IPS DF 6.9 (cell line): ENCODE data around the gene LHX2.

Experiments
- DNase-seq: peaks from one replicate; pipeline ENCODE4 v3.0.0-alpha.2; 2013; ENCODE audit warnings: low read depth, low spot score
- H3K27ac ChIP-seq: one replicate; pipeline ENCODE4 v1.5.1; 2013; ENCODE audit warnings: low read length, control low read depth
- H3K27me3 ChIP-seq: 2 replicates; pipeline ENCODE4 v1.6.1; 2013; ENCODE audit warnings: mild to moderate bottlenecking, low read length; ENCODE audit not compliant: control insufficient read depth, insufficient read depth
- H3K36me3 ChIP-seq: 2 replicates; pipeline ENCODE4 v1.6.1; 2013; ENCODE audit warnings: low read length; ENCODE audit not compliant: control insufficient read depth, insufficient read depth
- H3K4me1 ChIP-seq: 2 replicates; pipeline ENCODE4 v1.6.1; 2013; ENCODE audit warnings: low read length; ENCODE audit not compliant: control insufficient read depth, insufficient read depth
- H3K4me3 ChIP-seq: 2 replicates; pipeline ENCODE4 v1.5.1; 2013; ENCODE audit warnings: mild to moderate bottlenecking, low read length
- H3K9me3 ChIP-seq: 2 replicates; pipeline ENCODE4 v1.6.1; 2013; ENCODE audit warnings: low read length, inconsistent platforms; ENCODE audit not compliant: control insufficient read depth, insufficient read depth
- WGBS: extraction: QIAGEN DNeasy Blood & Tissue Kit; methylation state at CpG from one replicate; pipeline ENCODE4 v1.1.7; 2013; ENCODE audit warnings: mixed read lengths, missing lambda C conversion rate; ENCODE audit not compliant: insufficient read length, insufficient coverage; 5-methylcytosine and 5-hydroxymethylcytosine counted together

The LHX2 gene

DNA sequence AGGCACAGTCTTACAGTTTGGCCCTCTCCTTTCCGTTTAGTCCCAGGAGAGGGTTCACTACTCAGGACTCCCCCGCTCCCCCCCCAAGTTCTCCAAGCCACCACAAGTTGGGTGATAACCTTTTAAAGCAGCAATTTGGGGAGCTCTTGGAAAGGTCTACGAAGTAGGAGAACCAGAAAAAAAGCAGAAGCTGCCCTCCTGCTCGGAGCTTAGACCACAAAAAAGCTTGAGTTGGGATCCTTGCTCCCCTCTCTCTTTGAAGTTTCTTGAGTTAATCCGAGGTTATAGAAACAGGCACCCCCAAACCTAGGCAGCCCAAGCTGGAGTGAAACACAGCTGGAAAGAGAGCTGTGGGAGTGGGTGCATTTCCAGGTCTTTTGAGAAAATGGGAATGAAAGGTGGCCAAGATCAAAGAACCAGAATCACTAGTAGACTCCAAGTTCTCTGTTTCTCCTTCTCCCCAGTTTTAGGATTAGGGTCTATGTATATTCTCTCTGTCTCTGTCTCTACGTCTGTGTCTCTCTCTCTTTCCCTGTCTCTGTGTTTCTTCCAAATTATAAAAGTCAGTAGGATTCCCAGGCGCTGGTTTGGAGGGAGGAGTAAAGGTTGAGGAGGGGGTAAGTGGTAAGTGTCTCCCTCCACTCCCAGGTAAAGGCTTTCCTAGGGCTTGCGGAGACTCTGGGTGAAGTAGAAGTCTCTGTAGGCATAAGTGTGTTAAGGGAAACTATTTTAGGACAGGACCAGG is 2.8 kb downstream of the LHX2 start:
- WGBS, result no CpG with 5 or more reads among the region's 8 CpGs
- Histone ChIP-seq H3K9me3 (no peaks in the 10 kb centered on the region), H3K36me3 (no peaks in the 10 kb centered on the region), H3K27me3 (peaks cover 80% of the 10 kb centered on the region), H3K4me3 (no peak overlapping the region), H3K27ac (no peak overlapping the region), H3K4me1 (peaks cover 5% of the 10 kb centered on the region)
- DNase-seq, result no peak

DNA sequence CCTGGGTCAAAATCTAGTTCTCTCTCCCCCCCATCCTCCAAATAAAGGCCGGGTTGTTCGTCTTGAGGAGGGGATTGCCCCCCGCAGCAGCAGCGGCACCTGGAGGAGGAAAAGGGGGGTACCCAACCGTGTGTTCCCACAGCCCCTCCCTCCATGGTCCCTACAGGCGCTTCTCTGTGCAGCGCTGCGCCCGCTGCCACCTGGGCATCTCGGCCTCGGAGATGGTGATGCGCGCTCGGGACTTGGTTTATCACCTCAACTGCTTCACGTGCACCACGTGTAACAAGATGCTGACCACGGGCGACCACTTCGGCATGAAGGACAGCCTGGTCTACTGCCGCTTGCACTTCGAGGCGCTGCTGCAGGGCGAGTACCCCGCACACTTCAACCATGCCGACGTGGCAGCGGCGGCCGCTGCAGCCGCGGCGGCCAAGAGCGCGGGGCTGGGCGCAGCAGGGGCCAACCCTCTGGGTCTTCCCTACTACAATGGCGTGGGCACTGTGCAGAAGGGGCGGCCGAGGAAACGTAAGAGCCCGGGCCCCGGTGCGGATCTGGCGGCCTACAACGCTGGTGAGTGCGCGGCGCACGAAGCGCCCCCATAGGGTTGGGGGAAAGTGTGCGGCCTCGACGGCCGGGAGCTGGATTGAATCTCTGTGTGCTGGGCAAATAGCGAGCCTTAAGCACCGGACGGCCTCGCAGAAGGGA is 3.5 kb downstream of the LHX2 start:
- no peak for DNase-seq
- no peak overlapping the region for H3K4me3 ChIP-seq
- H3K27me3 ChIP-seq, result peaks cover 79% of the 10 kb centered on the region
- WGBS, result no CpG with 5 or more reads among the region's 57 CpGs
- peaks cover 7% of the 10 kb centered on the region for H3K4me1 ChIP-seq
- H3K27ac ChIP-seq, result no peak overlapping the region
- H3K9me3 ChIP-seq, result no peaks in the 10 kb centered on the region
- no peaks in the 10 kb centered on the region for H3K36me3 ChIP-seq

DNA sequence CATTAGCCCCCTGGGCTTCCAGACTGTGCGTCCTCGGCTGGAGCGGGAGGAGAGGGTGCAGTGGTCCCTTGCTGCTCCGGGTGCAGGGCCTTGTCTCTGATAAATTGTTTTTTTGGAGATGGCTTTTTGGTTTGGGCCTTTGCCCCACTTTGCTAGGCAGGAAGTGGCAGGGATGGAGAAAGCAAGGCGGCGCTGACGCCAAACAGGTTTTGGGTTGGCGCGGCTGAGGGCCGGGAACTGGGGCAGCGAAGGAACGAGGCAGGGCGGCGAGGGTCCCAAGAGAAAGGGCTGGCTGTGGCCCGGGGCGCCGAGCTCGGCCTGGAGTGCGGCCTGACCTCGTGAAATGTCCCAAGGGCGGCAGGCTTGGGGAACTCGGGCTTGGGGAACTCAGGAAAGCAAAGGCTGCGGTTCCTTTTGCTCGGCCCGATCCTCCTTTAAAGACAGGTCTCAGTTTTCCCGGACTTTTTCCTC is 4.1 kb downstream of the LHX2 start:
- H3K27me3 ChIP-seq, result peaks cover 79% of the 10 kb centered on the region
- peaks cover 7% of the 10 kb centered on the region for H3K4me1 ChIP-seq
- H3K4me3 ChIP-seq, result no peak overlapping the region
- no peak for DNase-seq
- no CpG with 5 or more reads among the region's 26 CpGs for WGBS
- no peaks in the 10 kb centered on the region for H3K9me3 ChIP-seq
- H3K27ac ChIP-seq, result no peak overlapping the region
- no peaks in the 10 kb centered on the region for H3K36me3 ChIP-seq

DNA sequence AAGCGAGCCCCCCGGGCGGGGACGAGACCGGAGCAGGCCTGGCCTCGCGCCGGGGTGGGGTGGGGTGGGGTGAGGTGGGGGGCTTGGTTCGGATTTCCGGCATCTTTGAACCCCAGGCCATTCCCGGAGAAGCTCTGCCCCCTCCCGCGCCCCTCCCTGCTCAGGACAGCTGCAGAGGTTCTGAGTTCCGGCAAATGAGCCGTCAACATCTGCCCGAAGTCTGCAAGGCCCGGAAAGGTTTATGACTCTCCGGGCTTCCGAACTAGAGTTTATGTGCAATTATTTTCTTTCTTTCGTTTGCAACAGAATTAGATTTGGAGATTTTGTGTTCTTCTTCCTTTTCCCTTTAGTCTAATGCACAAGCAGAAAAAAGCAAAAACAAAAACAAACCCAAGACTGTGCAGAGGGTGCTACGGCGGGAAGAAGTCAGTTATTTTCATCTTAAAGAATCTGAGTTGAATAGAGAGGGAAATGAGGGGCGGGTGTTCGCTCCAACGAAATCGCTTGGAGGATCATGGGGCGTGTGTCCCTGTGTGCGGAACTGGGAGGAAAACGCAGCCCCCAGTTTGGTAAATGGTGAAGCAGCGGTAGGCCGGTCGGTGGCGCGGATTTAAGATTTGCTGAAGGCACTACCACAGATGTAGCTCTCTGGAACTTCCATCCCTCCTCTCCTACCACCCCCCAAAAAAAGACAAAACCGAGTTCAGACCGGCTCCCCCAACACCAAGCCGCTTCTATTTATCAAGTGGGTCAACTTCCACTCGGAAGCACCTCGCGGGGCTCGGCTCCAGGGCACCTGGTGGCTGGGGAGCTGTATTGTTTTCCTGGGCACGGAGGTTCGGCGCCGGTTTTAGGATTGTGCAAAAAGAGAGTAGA is 4.8 kb downstream of the LHX2 start:
- Histone ChIP-seq H3K4me1 (peaks cover 7% of the 10 kb centered on the region), H3K9me3 (no peaks in the 10 kb centered on the region), H3K27ac (no peak overlapping the region), H3K27me3 (peaks cover 82% of the 10 kb centered on the region), H3K4me3 (no peak overlapping the region), H3K36me3 (no peaks in the 10 kb centered on the region)
- no CpG with 5 or more reads among the region's 45 CpGs for WGBS
- no peak for DNase-seq

DNA sequence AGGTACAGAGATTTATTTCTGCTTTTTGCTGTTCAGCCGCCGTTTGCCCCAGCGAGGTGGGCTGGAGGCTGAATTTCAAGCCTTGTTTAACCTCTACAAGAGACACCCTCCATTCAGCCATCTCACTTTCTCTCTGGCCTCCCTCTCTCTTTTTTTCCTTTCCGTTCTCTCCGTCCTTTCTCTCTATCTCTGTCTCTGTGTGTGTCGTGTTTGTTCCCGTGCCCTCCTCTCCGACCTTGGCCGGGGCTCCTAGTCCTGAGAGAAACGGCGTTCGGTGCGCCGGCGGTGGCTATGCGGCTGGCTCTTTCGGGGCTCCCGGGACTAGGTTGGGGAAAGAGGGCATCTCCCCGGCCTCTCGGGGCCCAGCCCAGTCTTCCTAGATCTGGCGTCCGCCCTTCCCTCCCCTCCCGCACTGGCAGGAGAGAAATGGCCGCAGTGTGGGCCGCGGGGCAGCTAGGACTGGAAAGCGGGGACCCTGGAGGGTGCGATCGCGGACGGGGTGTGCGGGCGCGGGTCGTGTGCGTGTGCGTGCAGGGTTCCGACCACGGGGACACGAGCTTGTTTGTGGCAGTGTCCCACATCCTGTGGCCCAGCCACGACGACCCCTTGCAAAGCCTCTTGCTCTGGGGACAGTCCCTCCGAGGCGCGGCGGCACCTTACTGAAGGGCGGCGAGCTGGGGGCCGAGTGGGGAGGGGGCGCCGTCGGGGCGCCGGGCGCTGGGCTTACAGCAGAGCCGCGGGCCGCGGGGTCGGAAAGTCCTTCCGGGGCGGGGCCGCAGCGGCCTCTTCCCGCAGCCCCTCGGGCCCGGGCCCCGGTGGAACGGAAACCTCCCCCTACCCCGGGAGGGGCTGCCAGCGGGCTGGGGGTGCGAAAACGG is 5.7 kb downstream of the LHX2 start:
- no peak overlapping the region for H3K27ac ChIP-seq
- no peaks in the 10 kb centered on the region for H3K36me3 ChIP-seq
- DNase-seq, result no peak
- WGBS, result no CpG with 5 or more reads among the region's 73 CpGs
- no peaks in the 10 kb centered on the region for H3K9me3 ChIP-seq
- H3K27me3 ChIP-seq, result peaks cover 84% of the 10 kb centered on the region
- peak overlapping the region; percentile 15; the same call in 1 of the 2 replicates for H3K4me3 ChIP-seq
- peaks cover 7% of the 10 kb centered on the region for H3K4me1 ChIP-seq

DNA sequence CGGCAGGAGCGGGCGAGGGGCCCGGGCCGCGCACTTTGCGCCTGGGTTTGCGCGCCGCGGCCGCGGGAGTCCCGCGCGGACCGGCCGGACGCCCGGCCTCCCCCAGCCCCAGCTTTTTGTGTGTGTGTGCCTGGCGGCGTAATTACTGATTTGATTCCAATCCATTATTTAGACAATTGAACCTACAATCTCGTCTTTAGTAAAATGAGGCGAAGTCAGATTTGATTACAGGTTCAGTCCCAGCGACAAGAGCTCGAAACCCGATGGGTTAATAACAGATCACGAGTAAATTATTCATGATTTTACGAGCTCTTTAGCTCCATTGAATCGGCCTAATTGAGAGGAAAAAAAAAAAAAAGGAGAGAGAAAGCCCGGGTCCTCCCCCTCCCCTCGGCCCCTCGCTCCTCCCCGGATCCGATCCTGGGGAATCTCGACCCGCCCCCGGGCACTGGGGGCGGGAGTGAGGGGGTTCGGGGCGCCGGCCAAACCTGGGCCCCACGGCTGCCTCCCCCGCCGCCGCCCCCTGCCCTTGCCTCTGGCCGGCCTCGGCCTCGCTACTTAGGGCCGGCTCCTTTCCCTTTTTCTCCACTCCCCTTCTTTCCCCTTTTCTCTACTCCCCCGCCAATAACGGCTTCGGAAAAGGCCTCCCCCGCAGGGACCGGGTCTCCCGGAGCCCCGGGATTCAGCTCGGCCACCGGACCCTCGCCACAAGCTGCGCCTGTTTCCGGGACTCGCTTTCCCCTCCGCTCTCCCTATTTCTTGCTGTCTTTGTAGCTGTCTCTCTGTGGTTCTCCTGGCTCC is 6.6 kb downstream of the LHX2 start:
- Histone ChIP-seq H3K9me3 (no peaks in the 10 kb centered on the region), H3K4me3 (peak overlapping the region; percentile 15; the same call in 1 of the 2 replicates)
- no peak for DNase-seq

DNA sequence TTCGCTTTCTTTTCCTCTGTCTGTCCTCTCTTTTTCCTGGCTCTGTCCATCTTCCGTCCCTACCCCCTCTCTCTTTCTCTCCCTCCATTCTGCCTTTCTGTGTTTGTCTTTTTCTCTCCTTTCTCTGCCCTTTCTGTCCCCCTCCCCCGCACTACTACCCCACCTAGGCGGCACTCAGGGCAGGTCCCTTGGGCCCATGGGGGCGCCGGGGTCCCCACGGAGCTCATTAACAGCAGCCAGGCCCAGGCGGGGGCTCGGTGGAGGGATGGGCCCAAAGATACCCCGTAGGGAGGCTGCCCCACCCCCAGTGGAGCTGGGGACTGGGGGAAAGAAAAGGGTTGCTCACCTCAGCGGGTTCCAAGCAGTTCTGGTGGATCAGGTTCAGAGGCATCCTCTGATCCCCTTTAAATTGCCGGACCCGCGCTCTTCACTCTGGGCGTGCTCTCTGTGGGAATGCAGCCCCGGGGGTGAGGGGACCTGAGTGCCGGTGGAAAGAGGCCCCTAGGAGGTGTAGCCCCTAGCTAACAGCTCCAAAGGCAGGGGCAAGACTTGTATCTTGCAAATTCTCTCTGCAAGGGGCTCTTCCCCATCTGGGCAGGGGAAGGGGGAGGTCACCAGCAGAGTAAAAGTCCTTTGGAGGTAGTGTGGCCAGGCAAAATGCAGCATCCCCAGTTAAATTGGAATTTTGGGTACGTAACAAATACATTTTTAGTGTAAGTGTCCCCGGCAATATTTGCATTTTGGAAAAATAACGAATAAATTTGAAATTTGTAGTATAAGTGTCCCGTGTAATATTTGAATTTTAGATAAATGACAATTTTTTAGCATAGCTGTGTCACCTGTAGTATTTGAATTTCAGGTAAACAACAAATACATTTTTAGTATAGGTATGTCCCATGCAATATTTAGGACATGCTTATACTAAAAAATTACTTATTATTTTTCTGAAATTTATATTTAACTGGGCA is 7.4 kb downstream of the LHX2 start:
- WGBS, result no CpG with 5 or more reads among the region's 21 CpGs
- H3K27ac ChIP-seq, result no peak overlapping the region
- H3K9me3 ChIP-seq, result no peaks in the 10 kb centered on the region
- no peak for DNase-seq
- H3K4me3 ChIP-seq, result peak overlapping the region; percentile 2; the same call in 1 of the 2 replicates
- H3K27me3 ChIP-seq, result peaks cover 69% of the 10 kb centered on the region
- peaks cover 7% of the 10 kb centered on the region for H3K4me1 ChIP-seq
- H3K36me3 ChIP-seq, result no peaks in the 10 kb centered on the region

More for the DNA sequence above, 6.6 kb downstream of the LHX2 start:
- no CpG with 5 or more reads among the region's 64 CpGs for WGBS
- Histone ChIP-seq H3K27me3 (peaks cover 78% of the 10 kb centered on the region), H3K4me1 (peaks cover 7% of the 10 kb centered on the region), H3K27ac (no peak overlapping the region), H3K36me3 (no peaks in the 10 kb centered on the region)

DNA sequence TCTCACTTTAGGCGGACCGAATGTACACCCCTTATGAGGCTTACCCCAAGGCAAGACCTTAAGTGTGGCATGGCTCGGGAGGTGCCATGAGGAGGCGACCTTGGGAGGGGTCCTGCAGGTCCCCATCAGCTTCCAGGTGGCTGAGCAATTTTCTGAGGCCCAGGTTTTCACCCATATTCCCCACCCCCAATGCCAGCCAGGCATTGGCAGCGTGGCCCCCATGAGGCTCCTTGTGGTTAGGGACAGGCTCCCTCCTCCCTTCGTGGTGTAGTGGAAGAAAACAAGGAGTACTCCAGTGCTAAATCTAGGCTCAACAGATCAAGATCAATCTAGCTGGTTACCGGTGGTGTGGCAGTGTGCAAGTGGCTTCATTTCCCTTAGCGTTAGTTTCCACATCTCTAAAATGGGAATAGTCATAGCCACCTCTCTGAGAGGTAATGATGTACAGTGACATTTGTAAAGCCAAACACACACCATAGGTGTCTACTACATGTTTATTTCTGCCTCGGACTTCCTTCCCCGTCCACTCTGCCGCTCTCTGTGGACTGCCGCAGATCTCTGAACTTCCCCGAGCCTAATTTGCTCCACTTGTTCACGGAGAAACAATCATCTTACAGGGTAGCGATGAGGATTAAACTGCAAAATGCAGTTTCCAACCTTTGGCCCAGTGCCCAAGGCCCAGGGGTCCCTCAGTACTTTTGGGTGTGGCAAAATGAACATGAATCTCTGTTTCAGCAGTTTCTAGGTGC is 8.4 kb downstream of the LHX2 start:
- H3K36me3 ChIP-seq, result no peaks in the 10 kb centered on the region
- H3K9me3 ChIP-seq, result no peaks in the 10 kb centered on the region
- peaks cover 59% of the 10 kb centered on the region for H3K27me3 ChIP-seq
- peaks cover 7% of the 10 kb centered on the region for H3K4me1 ChIP-seq
- no peak for DNase-seq
- H3K4me3 ChIP-seq, result no peak overlapping the region
- no CpG with 5 or more reads among the region's 15 CpGs for WGBS
- no peak overlapping the region for H3K27ac ChIP-seq
